Astrocyte (in vitro differentiated cells and primary cell): ENCODE measurements around the gene SLC16A7.

Source experiments
- CTCF ChIP-seq: IDR thresholded peaks from 2 replicates; pipeline ENCODE4 v1.5.1; 2011; ENCODE audit warnings: low read depth, mild to moderate bottlenecking, inconsistent platforms, low read length, moderate library complexity; ENCODE audit not compliant: insufficient read depth
- EZH2 ChIP-seq: IDR thresholded peaks from 2 replicates; pipeline ENCODE4 v1.6.1; 2012; ENCODE audit warnings: mild to moderate bottlenecking, low read length, inconsistent platforms; ENCODE audit not compliant: insufficient read depth

GRCh38 chr12:59587710-59588109, 8.1 kb upstream of the SLC16A7 start:
- no peak for TF ChIP-seq CTCF
- TF ChIP-seq EZH2: no peak
